Prostate gland (tissue), 2 donors: Measurements from ENCODE around the gene CCDC183.

ENCODE experiments used
- CTCF ChIP-seq, 4 experiments: fragments of 200-600 bp in 2 of 4; fragments of 450-650 bp in 2 of 4; sonication (generic) in 2 of 4; IDR thresholded peaks; 1 replicate in 3 of 4; 2 replicates in 1 of 4; pipeline ENCODE4 v1.5.1; 2016 to 2019; ENCODE audit warnings: antibody characterized with exemption in 4 of 4, mild to moderate bottlenecking in 2 of 4, moderate library complexity in 2 of 4
- POLR2A ChIP-seq: fragments of 450-650 bp; IDR thresholded peaks from one replicate; pipeline ENCODE4 v1.6.1; 2016; ENCODE audit warnings: antibody characterized with exemption, mild to moderate bottlenecking
- POLR2AphosphoS5 ChIP-seq: sonication (generic); formaldehyde crosslinking; IDR thresholded peaks from one replicate; pipeline ENCODE4 v1.6.1; 2017; ENCODE audit warnings: antibody characterized with exemption

GRCh38 chr9:136798708-136799078 is 2.6 kb downstream of the CCDC183 start:
- TF ChIP-seq CTCF (IDR thresholded peaks at IDR 0.05) (no peak), POLR2A (no peak), POLR2AphosphoS5 (no peak)
